ENCODE measurements around the gene PAQR7. TPM values are rescaled to one million over a fixed set of nuclear protein-coding genes. Genes with fewer than 3 reads are reported as not detected.
A peak's percentile ranks its signal among the peaks of the same experiment; 100 is the strongest.

PAQR7 gene
- total and polyA plus RNA-seq, 3 experiments from 2014 or later, result 0.09 to 8.1 (median 7.9) TPM

DNA sequence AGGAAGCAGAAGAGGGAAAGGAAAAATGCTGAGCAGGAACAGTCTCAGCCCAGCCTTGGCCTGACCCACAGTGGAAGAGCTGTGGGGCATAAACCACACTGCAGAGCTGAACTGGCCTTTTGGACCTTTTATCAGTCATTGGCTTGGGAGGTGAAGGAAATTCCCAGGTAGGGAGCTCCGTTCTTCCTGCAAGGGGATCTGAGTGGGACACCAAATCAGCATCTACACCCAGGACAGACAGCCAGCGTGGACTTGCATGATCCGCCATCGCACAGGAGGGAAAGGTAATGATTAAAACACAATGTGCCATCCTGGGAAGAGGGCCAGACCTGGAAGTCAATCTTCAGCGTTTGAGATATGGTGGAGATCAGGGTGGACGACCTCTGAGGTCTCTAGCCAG lies 56.9 kb downstream of the PAQR7 start:
- Histone ChIP-seq H3K36me3 (ENCODE audit: insufficient read depth, low read length) (no peaks in the 10 kb centered on the region), H3K27ac (ENCODE audit: low read depth, low read length) (peak overlapping the region; percentile 90), H3K4me3 (ENCODE audit: low read length) (no peak overlapping the region), H3K9me3 (ENCODE audit: low read length) (no peaks in the 10 kb centered on the region), H3K4me1 (ENCODE audit: insufficient read depth, low read length) (peaks cover 37% of the 10 kb centered on the region), H3K27me3 (ENCODE audit: insufficient read depth, low read length, poor library complexity, severe bottlenecking) (no peaks in the 10 kb centered on the region)
- Mint-ChIP-seq H3K9me3 (no peaks in the 10 kb centered on the region), H3K4me1 (peaks cover 30 to 37% (median 35%) of the 10 kb centered on the region in 3 donors), H3K27ac (peak overlapping the region; percentile 59 to 96 (median 90)), H3K4me3 (peak overlapping the region; percentile 92 to 98 (median 94)), H3K36me3 (peaks cover 0 to 16% (median 0%) of the 10 kb centered on the region in 3 donors), H3K27me3 (peaks cover 0 to 4% of the 10 kb centered on the region in 2 donors)
- POLR2A ChIA-PET, result interaction anchor here (1.8 to 2.7 kb wide), 2 partner anchors 57 to 587 kb away, joined by 5 to 17 read pairs; partner anchors contain the start of genes PAQR7 and SYF2
- DNase-seq, result no peak
- CTCF ChIA-PET, result interaction anchor here (1.7 to 2.5 kb wide), 3 partner anchors 9 to 77 kb away, joined by 4 to 20 read pairs (median 9); no protein-coding TSS in a partner anchor

DNA sequence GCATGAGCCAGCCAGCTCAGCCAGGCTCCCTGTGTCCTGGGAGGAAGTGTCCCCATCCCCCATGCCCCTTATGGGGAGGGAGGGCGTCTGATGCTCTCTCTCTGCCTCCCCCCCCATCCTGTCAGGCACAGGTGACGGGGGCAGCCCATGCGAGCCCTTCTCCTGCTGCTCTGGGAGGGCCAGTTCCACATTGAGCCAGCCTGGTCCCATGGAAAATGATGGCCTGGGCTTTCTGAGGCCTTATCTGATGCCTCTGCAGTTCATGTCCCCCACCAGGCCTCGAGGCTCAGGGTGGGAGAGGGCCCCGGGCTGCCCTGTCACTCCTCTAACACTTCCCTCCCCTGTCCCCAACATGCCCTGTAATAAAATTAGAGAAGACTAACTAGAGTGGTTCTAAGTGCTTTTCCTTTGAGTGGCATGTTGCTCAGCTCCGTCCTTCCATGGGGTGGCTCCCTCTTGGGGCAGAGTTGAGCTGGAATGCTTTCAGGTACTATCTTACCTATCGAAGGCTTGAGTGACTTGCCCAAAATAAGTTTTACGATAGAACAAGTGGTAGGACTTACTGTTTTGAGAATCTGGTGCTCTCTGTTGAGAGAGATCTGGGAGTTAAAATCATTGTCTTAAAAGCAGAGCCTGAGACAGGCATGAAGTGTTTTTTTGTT lies 57.5 kb downstream of the PAQR7 start:
- CTCF ChIA-PET, result interaction anchor here (1.8 kb wide), 1 partner anchor 22 kb away, joined by 4 read pairs; no protein-coding TSS in a partner anchor
- Histone ChIP-seq H3K27me3 (ENCODE audit: insufficient read depth, low read length, poor library complexity, severe bottlenecking) (no peaks in the 10 kb centered on the region), H3K36me3 (ENCODE audit: insufficient read depth, low read length) (no peaks in the 10 kb centered on the region), H3K27ac (ENCODE audit: low read depth, low read length) (peak overlapping the region; percentile 90), H3K9me3 (ENCODE audit: low read length) (no peaks in the 10 kb centered on the region), H3K4me3 (ENCODE audit: low read length) (no peak overlapping the region), H3K4me1 (ENCODE audit: insufficient read depth, low read length) (peaks cover 37% of the 10 kb centered on the region)
- POLR2A ChIA-PET, result no interaction called here
- Mint-ChIP-seq H3K36me3 (peaks cover 0 to 17% (median 0%) of the 10 kb centered on the region in 3 donors), H3K4me3 (peak overlapping the region; percentile 92 to 98 (median 94)), H3K4me1 (peaks cover 30 to 35% (median 34%) of the 10 kb centered on the region in 3 donors), H3K27me3 (peaks cover 0 to 4% of the 10 kb centered on the region in 2 donors), H3K27ac (peak overlapping the region in 7 of 8 donors; percentile 59 to 96 (median 86)), H3K9me3 (no peaks in the 10 kb centered on the region)
- DNase-seq, result no peak

DNA sequence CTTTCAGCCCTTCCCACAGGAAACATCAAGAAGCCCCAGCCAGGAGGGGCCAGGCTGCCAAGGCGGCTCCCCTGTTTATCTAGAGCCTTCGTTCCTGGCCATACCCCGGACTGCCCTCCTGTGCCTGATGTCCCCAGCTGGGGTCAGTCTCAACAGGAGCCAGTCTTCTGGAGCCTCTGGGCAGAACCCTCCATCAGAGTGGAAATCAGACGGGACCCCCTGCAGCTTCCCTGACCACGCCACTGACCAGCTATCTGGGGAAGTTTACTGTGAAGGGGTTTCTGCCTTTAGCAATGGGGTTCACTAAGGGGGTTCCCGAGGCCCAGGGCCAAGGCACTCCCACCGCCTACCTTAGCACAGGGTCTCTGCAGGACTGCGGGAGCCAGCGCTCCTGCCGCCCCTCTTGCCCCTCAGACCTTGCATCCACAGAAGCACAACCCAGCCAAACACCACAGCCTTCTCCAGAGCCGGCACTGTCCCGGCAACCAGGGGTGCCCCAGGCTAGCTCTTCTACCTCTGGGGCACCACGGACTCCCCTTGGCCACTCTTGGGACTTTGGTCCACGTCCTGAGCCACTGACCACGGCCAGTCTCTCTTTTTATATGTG lies 59.3 kb downstream of the PAQR7 start:
- DNase-seq, result no peak
- peaks cover 20 to 23% (median 23%) of the 10 kb centered on the region in 3 donors for H3K4me1 Mint-ChIP-seq
- Histone ChIP-seq H3K36me3 (ENCODE audit: insufficient read depth, low read length) (no peaks in the 10 kb centered on the region), H3K27ac (ENCODE audit: low read depth, low read length) (no peak overlapping the region), H3K27me3 (ENCODE audit: insufficient read depth, low read length, poor library complexity, severe bottlenecking) (no peaks in the 10 kb centered on the region), H3K4me3 (ENCODE audit: low read length) (no peak overlapping the region), H3K4me1 (ENCODE audit: insufficient read depth, low read length) (peaks cover 28% of the 10 kb centered on the region), H3K9me3 (ENCODE audit: low read length) (no peaks in the 10 kb centered on the region)
- no peak overlapping the region for H3K4me3 Mint-ChIP-seq
- H3K27me3 Mint-ChIP-seq, result peaks cover 0 to 4% of the 10 kb centered on the region in 2 donors
- H3K27ac Mint-ChIP-seq, result peak overlapping the region in 2 of 8 donors; percentile 14 to 16
- peaks cover 0 to 17% (median 2%) of the 10 kb centered on the region in 3 donors for H3K36me3 Mint-ChIP-seq
- ChIA-PET POLR2A (no interaction called here), CTCF (interaction anchor here (1.3 kb wide), 1 partner anchor 18 kb away, joined by 4 read pairs; no protein-coding TSS in a partner anchor)
- no peaks in the 10 kb centered on the region for H3K9me3 Mint-ChIP-seq

DNA sequence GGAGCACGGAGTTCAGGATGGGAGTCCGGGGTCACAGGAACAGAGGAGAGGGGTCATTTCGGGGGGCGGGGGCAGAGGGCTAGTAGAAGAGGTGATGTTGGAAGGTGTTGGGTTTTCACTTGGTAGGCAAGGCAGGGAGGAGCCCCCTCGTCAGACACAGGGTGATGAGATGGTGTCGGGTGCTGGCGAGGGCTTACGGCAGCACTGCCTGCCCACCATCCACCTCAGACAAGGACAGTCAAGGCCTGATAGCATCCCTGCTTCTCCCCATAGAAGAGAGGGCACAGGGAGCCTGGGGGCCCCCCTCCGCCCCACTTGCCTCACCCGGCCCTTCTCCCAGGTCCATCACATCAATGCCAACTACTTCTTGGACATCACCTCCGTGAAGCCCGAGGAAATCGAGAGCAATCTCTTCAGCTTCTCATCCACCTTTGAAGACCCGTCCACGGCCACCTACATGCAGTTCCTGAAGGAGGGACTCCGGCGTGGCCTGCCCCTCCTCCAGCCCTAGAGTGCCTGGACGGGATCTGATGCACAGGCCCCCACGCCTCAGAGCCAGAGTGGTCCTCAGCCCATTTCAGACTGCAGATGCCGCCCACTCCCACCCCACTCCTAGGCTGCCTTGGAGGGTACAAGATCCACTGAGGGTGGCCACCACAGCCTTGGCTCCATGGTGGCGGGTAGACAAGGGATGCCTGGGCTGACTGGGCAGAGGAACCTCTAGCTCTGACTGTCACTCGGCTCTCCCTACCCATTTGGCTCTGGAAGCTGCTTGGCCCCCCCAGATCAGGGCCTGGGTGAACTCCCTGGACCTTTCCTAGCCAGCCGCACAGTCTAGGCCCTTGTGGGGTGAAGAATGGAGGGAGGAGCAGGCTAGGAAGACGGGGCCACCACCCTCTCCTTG lies 60.0 kb downstream of the PAQR7 start:
- H3K9me3 ChIP-seq (ENCODE audit: low read length), result no peaks in the 10 kb centered on the region
- peak overlapping the region in 1 of 7 donors; percentile 13 for H3K4me3 Mint-ChIP-seq
- DNase-seq, result no peak
- H3K4me1 Mint-ChIP-seq, result peaks cover 14 to 21% (median 16%) of the 10 kb centered on the region in 3 donors
- H3K36me3 ChIP-seq (ENCODE audit: insufficient read depth, low read length), result no peaks in the 10 kb centered on the region
- ChIA-PET POLR2A (interaction anchor here (1.4 kb wide), 1 partner anchor 196 kb away, joined by 3 read pairs; no protein-coding TSS in a partner anchor), CTCF (interaction anchor here (1.3 kb wide), 1 partner anchor 18 kb away, joined by 4 read pairs; no protein-coding TSS in a partner anchor)
- peaks cover 0 to 13% (median 2%) of the 10 kb centered on the region in 3 donors for H3K36me3 Mint-ChIP-seq
- H3K4me3 ChIP-seq (ENCODE audit: low read length), result no peak overlapping the region
- H3K27ac ChIP-seq (ENCODE audit: low read depth, low read length), result no peak overlapping the region
- H3K27me3 ChIP-seq (ENCODE audit: insufficient read depth, low read length, poor library complexity, severe bottlenecking), result no peaks in the 10 kb centered on the region
- H3K9me3 Mint-ChIP-seq, result no peaks in the 10 kb centered on the region
- H3K4me1 ChIP-seq (ENCODE audit: insufficient read depth, low read length), result peaks cover 30% of the 10 kb centered on the region
- peak overlapping the region in 2 of 8 donors; percentile 13 to 55 for H3K27ac Mint-ChIP-seq
- peaks cover 0 to 2% of the 10 kb centered on the region in 2 donors for H3K27me3 Mint-ChIP-seq

DNA sequence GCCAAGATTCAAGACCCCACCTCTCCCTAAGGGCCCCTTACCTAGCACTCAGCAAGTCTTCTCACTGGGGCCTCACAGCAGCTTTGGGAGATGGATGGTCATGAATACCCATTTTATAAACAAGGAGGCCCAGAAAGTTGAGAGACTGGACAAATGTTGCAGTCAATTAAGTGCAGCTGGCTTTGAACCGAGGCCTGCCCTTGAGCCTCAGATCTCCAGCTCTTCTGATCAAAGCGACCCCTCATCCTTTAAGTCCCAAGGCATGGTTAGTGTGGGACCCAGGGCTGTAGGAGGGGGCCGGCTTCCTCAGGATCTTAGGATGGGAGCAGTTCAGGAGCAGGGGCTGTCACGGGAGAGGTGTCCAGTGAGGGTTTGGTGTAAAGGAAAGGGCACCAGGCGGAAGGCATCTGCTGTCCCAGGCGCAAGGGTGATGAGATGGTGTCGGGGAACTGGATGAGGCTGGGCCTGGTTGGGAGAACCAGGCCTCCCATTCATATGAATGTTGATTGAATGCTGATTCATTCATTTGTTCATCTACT lies 60.9 kb downstream of the PAQR7 start:
- no peak overlapping the region for H3K4me3 ChIP-seq (ENCODE audit: low read length)
- Mint-ChIP-seq H3K36me3 (peaks cover 0 to 14% (median 2%) of the 10 kb centered on the region in 3 donors), H3K4me1 (peaks cover 14 to 21% (median 15%) of the 10 kb centered on the region in 3 donors), H3K9me3 (no peaks in the 10 kb centered on the region), H3K4me3 (no peak overlapping the region), H3K27me3 (peaks cover 0 to 2% of the 10 kb centered on the region in 2 donors), H3K27ac (peak overlapping the region in 4 of 8 donors; percentile 13 to 55 (median 45))
- no peaks in the 10 kb centered on the region for H3K27me3 ChIP-seq (ENCODE audit: insufficient read depth, low read length, poor library complexity, severe bottlenecking)
- H3K27ac ChIP-seq (ENCODE audit: low read depth, low read length), result no peak overlapping the region
- CTCF ChIA-PET, result no interaction called here
- POLR2A ChIA-PET, result interaction anchor here (1.4 kb wide), 1 partner anchor 196 kb away, joined by 3 read pairs; no protein-coding TSS in a partner anchor
- H3K36me3 ChIP-seq (ENCODE audit: insufficient read depth, low read length), result no peaks in the 10 kb centered on the region
- DNase-seq, result no peak
- peaks cover 31% of the 10 kb centered on the region for H3K4me1 ChIP-seq (ENCODE audit: insufficient read depth, low read length)
- H3K9me3 ChIP-seq (ENCODE audit: low read length), result no peaks in the 10 kb centered on the region

DNA sequence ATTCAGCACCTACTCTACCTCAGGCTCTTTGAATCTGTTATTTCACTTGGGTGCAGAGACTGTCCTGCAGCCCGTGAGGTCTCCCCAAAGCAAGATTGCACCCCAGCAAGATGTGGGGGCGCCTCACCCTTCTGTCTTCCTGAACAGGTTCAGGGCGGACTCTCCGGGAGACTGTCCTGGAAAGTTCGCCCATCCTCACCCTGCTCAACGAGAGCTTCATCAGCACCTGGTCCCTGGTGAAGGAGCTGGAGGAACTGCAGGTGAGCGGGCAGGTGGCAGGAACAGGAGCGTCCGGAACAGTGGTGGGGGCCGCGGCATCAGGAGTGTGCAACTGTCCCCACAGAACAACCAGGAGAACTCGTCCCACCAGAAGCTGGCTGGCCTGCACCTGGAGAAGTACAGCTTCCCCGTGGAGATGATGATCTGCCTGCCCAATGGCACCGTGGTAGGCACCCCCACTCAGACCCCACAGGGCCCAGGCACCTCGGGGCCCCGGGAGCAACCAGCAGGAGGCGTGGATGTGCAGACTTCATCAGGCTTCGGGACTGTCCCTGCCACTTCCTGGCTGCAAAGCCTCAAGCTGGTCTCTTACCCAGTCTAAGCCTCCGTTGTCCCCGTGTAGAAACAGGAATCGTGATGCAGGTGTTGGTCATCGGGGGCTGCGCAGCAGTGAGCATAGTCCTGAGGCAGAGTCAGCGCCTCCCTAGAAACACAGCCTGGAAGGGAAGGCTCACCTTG lies 61.6 kb downstream of the PAQR7 start:
- no peaks in the 10 kb centered on the region for H3K27me3 Mint-ChIP-seq
- H3K36me3 Mint-ChIP-seq, result peaks cover 0 to 18% (median 2%) of the 10 kb centered on the region in 3 donors
- Histone ChIP-seq H3K36me3 (ENCODE audit: insufficient read depth, low read length) (no peaks in the 10 kb centered on the region), H3K27ac (ENCODE audit: low read depth, low read length) (no peak overlapping the region), H3K9me3 (ENCODE audit: low read length) (no peaks in the 10 kb centered on the region), H3K4me3 (ENCODE audit: low read length) (no peak overlapping the region), H3K27me3 (ENCODE audit: insufficient read depth, low read length, poor library complexity, severe bottlenecking) (no peaks in the 10 kb centered on the region), H3K4me1 (ENCODE audit: insufficient read depth, low read length) (peaks cover 25% of the 10 kb centered on the region)
- peaks cover 8 to 14% (median 10%) of the 10 kb centered on the region in 3 donors for H3K4me1 Mint-ChIP-seq
- H3K4me3 Mint-ChIP-seq, result no peak overlapping the region
- H3K27ac Mint-ChIP-seq, result peak overlapping the region in 1 of 8 donors; percentile 14
- no peaks in the 10 kb centered on the region for H3K9me3 Mint-ChIP-seq
- ChIA-PET POLR2A (interaction anchor here (1.4 kb wide), 1 partner anchor 195 kb away, joined by 3 read pairs; no protein-coding TSS in a partner anchor), CTCF (no interaction called here)
- no peak for DNase-seq
